Right atrium auricular region (tissue), 2 donors: Measurements from ENCODE around the gene MGAT4B. TPM values are rescaled to one million over a fixed set of nuclear protein-coding genes. Genes with fewer than 3 reads are reported as not detected.

Experiments
- DNase-seq: peaks from one replicate; pipeline ENCODE4 v3.0.0-alpha.2; 2019; ENCODE audit warnings: low spot score
- H3K27ac ChIP-seq, 2 donors: fragments of 200-600 bp; sonication (generic); 1 replicate in 1 of 2; 2 replicates in 1 of 2; pipeline ENCODE4 v1.5.1; 2016 to 2019
- H3K27me3 ChIP-seq, 2 donors: fragments of 200-600 bp; sonication (generic); one replicate each; pipeline versions ENCODE4 v1.5.1 to v1.6.0; 2017 to 2019
- H3K36me3 ChIP-seq: fragments of 200-600 bp; sonication (generic); one replicate; pipeline ENCODE4 v1.5.1; 2016
- H3K4me1 ChIP-seq, 2 donors: fragments of 200-600 bp; sonication (generic); one replicate each; pipeline versions ENCODE4 v1.5.1 to v1.6.0; 2017 to 2019
- H3K4me3 ChIP-seq, 2 donors: fragments of 200-600 bp; sonication (generic); 1 replicate in 1 of 2; 2 replicates in 1 of 2; pipeline ENCODE4 v1.5.1; 2017 to 2019; ENCODE audit warnings: mild to moderate bottlenecking in 1 of 2, moderate library complexity in 1 of 2
- H3K9me3 ChIP-seq, 2 donors: fragments of 200-600 bp; sonication (generic); one replicate each; pipeline ENCODE4 v1.5.1; 2019
- total RNA-seq, 2 donors: library from RNA; depleted of rRNA; stranded (reverse); fragments of >200 nt; gene quantifications; one replicate each; pipeline ENCODE4 v1.1.0, GENCODE V29; 2016
- TF ChIP-seq, protein P1 (sequence below), 2 donors: fragments of 200-600 bp; sonication (generic); IDR thresholded peaks; one replicate each; pipeline ENCODE4 v1.5.1; 2019; ENCODE audit warnings: antibody characterized with exemption in 2 of 2

MGAT4B gene
- total RNA-seq, 2 donors from 2014 or later, result 71.7 to 77.1 TPM

DNA sequence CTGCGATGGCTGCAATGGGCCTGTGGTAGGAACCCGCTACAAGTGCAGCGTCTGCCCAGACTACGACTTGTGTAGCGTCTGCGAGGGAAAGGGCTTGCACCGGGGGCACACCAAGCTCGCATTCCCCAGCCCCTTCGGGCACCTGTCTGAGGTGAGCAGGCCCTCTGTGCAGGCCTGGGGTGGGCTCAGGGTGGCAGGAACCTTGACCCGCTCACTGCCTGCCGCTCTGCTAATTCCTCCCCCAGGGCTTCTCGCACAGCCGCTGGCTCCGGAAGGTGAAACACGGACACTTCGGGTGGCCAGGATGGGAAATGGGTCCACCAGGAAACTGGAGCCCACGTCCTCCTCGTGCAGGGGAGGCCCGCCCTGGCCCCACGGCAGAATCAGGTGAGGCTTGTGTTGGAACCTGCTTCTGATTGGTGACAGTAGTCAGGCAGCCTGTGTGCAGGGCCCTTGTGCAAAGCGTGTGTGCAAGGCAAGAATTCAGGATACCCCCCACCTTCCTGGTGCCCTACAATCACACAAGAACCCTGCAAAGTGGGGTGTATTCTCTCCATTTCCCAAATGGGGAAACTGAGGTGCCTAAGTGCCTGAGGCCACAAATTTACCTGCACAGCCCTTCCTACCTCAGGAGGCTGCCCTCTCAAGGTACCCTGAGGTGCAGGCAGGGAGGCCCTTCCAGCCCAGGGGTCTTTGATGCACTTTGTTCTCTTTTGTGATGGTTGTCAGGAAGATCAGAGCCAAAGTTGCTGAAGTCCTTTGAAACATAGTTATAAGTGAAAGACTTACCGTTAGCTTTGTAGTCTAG, 17.5 kb upstream of the MGAT4B start:
- TF ChIP-seq, protein P1, sequence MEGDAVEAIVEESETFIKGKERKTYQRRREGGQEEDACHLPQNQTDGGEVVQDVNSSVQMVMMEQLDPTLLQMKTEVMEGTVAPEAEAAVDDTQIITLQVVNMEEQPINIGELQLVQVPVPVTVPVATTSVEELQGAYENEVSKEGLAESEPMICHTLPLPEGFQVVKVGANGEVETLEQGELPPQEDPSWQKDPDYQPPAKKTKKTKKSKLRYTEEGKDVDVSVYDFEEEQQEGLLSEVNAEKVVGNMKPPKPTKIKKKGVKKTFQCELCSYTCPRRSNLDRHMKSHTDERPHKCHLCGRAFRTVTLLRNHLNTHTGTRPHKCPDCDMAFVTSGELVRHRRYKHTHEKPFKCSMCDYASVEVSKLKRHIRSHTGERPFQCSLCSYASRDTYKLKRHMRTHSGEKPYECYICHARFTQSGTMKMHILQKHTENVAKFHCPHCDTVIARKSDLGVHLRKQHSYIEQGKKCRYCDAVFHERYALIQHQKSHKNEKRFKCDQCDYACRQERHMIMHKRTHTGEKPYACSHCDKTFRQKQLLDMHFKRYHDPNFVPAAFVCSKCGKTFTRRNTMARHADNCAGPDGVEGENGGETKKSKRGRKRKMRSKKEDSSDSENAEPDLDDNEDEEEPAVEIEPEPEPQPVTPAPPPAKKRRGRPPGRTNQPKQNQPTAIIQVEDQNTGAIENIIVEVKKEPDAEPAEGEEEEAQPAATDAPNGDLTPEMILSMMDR (IDR thresholded peaks at IDR 0.05), result no peak
- H3K9me3 ChIP-seq, result no peaks in the 10 kb centered on the region
- peaks cover 74% of the 10 kb centered on the region for H3K36me3 ChIP-seq
- DNase-seq, result no peak
- no peaks in the 10 kb centered on the region for H3K27me3 ChIP-seq
- H3K27ac ChIP-seq, result no peak overlapping the region
- peaks cover 0 to 65% of the 10 kb centered on the region in 2 donors for H3K4me1 ChIP-seq
- H3K4me3 ChIP-seq, result peak overlapping the region in 1 of 2 donors; percentile 11

DNA sequence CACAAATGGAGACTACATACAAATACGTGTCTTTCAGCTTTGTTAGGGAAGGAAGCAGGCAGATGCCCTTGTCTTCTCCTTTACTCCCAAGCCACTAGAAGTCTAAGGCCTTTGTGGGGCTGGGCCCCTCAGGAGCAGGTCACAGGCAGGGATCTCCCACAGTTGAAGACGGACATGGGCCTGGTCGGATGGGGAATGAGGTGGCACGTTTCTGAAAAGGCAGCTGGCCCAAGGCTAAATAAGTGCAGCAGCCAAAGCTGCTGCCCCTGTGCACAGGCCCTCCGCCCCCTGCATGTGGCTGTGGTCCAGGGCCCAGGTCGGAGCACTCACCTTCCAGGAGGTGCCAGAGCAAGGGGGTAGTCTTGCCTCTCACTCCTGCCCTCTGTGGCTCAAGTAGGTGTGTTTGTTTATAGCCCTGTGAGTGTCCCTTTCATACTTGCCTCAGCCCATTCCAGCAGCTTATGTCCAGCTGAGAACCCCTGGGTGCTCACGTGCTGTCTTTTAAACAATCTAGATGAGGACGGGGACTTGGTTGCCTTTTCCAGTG, 15.9 kb upstream of the MGAT4B start:
- Histone ChIP-seq H3K27ac (peak overlapping the region; percentile 96 to 100), H3K27me3 (no peaks in the 10 kb centered on the region), H3K36me3 (peaks cover 57% of the 10 kb centered on the region), H3K4me3 (peak overlapping the region; percentile 76 to 100), H3K9me3 (no peaks in the 10 kb centered on the region), H3K4me1 (peaks cover 0 to 74% of the 10 kb centered on the region in 2 donors)
- no peak for DNase-seq
- TF ChIP-seq, protein P1 (IDR thresholded peaks at IDR 0.05), result no peak

DNA sequence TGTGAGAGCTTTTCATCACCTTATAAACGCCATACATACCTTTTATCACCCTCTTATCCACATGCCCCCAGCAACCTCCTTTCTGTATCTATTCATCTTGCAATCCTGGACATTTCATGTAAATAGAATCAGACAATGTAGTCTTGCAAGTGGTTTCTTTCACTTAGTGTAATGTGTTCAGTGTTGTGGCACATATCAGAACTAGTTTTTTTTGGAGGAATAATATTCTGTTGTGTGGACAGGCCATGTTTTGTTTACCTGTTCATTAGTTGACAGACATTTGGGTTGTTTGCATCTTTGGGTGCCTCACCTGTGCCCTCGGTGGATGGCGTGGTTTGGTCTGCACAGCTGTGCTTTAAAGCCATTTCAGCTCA, 15.4 kb upstream of the MGAT4B start:
- no peak for DNase-seq
- H3K4me3 ChIP-seq, result peak overlapping the region; percentile 76 to 100
- peaks cover 0 to 74% of the 10 kb centered on the region in 2 donors for H3K4me1 ChIP-seq
- TF ChIP-seq, protein P1 (IDR thresholded peaks at IDR 0.05), result no peak
- H3K27me3 ChIP-seq, result no peaks in the 10 kb centered on the region
- peaks cover 53% of the 10 kb centered on the region for H3K36me3 ChIP-seq
- peak overlapping the region; percentile 96 to 100 for H3K27ac ChIP-seq
- no peaks in the 10 kb centered on the region for H3K9me3 ChIP-seq

DNA sequence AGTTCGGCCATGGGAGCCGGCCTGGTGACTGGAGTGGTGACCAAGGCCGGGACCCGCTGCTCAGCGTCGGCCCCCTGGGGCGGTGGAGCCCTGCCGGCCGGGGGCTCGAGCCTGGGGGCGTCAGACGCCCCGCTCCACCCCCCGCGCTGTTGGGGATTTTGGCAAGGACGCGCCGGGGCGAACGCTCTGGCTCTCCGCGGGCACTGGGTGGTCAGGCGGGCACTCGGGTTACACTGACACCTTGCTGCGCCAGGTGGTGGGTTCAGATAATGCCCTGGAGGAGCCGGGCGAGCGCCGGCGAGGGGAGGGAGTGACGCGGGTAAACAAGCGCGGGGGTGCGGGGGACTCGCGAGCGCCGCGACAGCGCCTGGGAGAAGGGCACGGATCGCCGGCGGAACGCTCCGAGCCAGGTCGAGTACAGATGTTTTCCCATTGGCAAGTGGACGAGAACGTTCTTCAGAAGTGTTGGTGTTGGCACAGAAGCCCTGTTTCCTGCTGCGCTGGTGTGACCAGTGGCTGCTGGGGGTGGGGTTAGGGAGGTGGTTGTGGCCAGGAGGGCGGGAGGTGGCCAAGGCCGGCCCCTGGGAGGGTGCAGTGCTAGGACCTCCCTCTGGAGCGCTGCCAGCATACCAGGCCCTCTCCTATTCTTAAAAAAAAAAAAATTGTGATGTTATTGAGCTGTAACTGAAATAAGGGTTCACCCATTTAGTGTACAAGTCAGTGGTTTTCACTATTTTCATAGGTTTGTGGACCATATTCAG, 14.8 kb upstream of the MGAT4B start:
- Histone ChIP-seq H3K9me3 (no peaks in the 10 kb centered on the region), H3K4me3 (peak overlapping the region; percentile 76 to 100), H3K36me3 (peaks cover 47% of the 10 kb centered on the region), H3K27me3 (no peaks in the 10 kb centered on the region), H3K4me1 (peaks cover 0 to 78% of the 10 kb centered on the region in 2 donors), H3K27ac (peak overlapping the region; percentile 96 to 100)
- peak; percentile 96 for DNase-seq
- TF ChIP-seq, protein P1 (IDR thresholded peaks at IDR 0.05), result no peak

DNA sequence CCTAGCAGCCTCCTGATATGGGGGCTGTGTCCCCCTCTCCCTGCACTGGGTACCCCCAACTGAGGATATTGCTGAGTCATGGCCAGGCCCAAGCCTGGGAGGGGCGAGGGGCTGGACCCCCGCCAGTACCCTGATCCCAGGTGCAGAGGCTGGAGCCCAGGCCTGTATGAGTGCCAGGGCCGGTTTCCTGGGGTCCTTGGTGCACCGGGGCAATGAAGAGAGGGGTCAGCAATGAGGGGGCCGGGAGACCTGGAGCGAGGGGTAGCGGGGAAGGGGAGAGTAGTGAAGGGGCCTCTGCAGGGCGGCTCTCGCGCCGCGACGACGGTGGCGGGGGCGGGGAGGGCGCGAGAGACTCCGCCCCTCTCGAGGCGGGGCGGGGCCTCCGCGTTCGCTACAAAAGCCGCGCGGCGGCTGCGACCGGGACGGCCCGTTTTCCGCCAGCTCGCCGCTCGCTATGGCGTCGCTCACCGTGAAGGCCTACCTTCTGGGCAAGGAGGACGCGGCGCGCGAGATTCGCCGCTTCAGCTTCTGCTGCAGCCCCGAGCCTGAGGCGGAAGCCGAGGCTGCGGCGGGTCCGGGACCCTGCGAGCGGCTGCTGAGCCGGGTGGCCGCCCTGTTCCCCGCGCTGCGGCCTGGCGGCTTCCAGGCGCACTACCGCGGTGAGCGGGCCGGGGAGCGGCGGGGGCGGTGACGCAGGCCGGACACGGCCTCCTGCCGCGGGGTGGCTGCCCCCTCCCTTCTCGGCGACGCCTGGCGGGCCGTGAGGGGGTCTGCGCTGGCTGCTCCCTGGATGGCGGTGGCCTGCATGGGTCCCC, 14.0 kb upstream of the MGAT4B start, which contains the start of gene SQSTM1:
Gene SQSTM1 (plus strand): TSS at position 423 of the 815 bp plus-strand sequence. CDS start 32 bp downstream, at position 455.
- Histone ChIP-seq H3K36me3 (peaks cover 39% of the 10 kb centered on the region), H3K4me1 (peaks cover 0 to 79% of the 10 kb centered on the region in 2 donors), H3K4me3 (peak within 1 kb of the TSS; percentile 76 to 100), H3K27ac (peak within 1 kb of the TSS; percentile 96 to 100), H3K9me3 (no peaks in the 10 kb centered on the region), H3K27me3 (no peaks in the 10 kb centered on the region)
- DNase-seq, result peak; percentile 79
- TF ChIP-seq, protein P1 (IDR thresholded peaks at IDR 0.05), result no peak
